ENCODE data around the gene CBY3. TPM values are rescaled to one million over a fixed set of nuclear protein-coding genes. Genes with fewer than 3 reads are reported as not detected.
"Not testable (repeated sequence)": the region's sequence is repeated elsewhere in the genome, so short reads cannot be mapped to it uniquely, and the experiment has no call there.

The CBY3 gene
- total RNA-seq = 0.52 TPM

GRCh38 chr5:179680780-179681401 lies at the start of gene CBY3:
CBY3 (minus strand) TSS chr5:179681034; CDS start chr5:179680918, 116 bp downstream.
- Histone ChIP-seq H3K4me1 (ENCODE audit: insufficient read depth, low read length) (peaks cover 30% of the 10 kb centered on the region), H3K27me3 (ENCODE audit: insufficient read depth, low read length) (no peaks in the 10 kb centered on the region), H3K9me3 (ENCODE audit: low read depth, low read length) (no peaks in the 10 kb centered on the region), H3K4me3 (ENCODE audit: low read length) (no peak within 1 kb of the TSS)

DNA sequence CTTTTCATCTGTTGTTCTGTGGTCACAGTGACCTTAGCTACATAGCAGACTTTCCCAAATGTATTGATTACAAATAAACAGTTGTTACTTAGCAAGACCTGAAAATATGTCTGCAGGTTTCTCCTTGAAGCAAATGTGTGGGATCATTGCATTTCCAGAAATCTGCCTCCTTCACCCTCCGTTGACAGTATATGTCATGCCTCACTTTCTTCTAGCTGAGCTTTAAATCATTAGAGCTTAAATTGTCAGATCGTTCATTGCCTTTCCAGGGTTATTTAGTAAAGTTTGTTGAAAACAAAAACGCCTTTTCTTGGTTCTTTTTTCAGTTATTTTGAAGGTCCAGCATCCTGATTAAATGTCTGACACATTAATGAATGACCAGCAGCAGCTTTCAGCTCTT lies 49.5 kb upstream of the CBY3 start:
- H3K4me1 ChIP-seq (ENCODE audit: insufficient read depth, low read length) = peaks cover 48% of the 10 kb centered on the region
- no peaks in the 10 kb centered on the region for H3K27me3 ChIP-seq (ENCODE audit: insufficient read depth, low read length)
- H3K9me3 ChIP-seq (ENCODE audit: low read depth, low read length) = no peaks in the 10 kb centered on the region
- no peak overlapping the region for H3K4me3 ChIP-seq (ENCODE audit: low read length)

- Histone ChIP-seq H3K27me3 (ENCODE audit: insufficient read depth, low read length) (no peaks in the 10 kb centered on the region), H3K9me3 (ENCODE audit: low read depth, low read length) (no peaks in the 10 kb centered on the region), H3K4me3 (ENCODE audit: low read length) (no peak overlapping the region), H3K4me1 (ENCODE audit: insufficient read depth, low read length) (peaks cover 42% of the 10 kb centered on the region)
Measured at GRCh38 chr5:179729727-179730126, 48.9 kb upstream of the CBY3 start.

DNA sequence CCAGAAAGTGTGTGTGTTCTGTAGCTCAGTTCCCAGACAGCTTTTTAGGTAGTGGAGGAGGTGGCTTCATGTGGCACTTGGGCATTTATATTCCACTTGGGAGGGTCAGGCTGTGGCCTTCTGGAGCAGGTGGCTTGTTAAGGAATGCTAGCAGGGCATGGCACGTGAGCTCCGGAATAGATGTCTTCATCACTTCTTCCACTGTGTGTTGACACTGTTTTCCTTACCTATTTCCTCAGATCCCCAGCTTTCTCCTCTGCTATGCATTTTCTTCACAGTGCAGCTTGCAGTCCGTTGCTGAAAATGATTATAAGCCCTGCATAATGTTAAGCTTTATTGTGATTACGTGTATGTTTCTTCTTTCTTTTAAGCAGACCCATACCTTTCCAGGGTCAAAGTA lies 48.5 kb upstream of the CBY3 start:
- no peaks in the 10 kb centered on the region for H3K27me3 ChIP-seq (ENCODE audit: insufficient read depth, low read length)
- peaks cover 38% of the 10 kb centered on the region for H3K4me1 ChIP-seq (ENCODE audit: insufficient read depth, low read length)
- no peaks in the 10 kb centered on the region for H3K9me3 ChIP-seq (ENCODE audit: low read depth, low read length)
- H3K4me3 ChIP-seq (ENCODE audit: low read length) = no peak overlapping the region

DNA sequence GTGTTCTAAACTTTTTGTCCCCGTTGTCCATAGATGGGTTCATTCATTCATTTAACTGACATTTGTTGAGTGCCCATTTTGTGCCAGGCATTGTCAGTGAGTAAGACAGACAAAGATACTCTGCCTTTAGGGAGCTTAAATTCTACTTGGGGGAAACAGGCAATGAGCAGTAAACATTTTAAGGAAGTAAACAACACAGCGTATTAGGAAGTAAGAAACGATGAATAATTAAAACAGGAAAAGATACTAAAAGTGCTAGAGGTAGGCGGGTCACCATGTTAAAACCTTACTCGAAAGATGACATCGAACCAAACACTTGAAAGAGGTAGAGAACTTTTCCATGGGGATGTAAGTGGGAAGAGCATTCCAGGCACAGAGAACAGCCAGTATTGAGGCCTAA lies 46.3 kb upstream of the CBY3 start:
- Histone ChIP-seq H3K9me3 (ENCODE audit: low read depth, low read length) (no peaks in the 10 kb centered on the region), H3K27me3 (ENCODE audit: insufficient read depth, low read length) (no peaks in the 10 kb centered on the region)

DNA sequence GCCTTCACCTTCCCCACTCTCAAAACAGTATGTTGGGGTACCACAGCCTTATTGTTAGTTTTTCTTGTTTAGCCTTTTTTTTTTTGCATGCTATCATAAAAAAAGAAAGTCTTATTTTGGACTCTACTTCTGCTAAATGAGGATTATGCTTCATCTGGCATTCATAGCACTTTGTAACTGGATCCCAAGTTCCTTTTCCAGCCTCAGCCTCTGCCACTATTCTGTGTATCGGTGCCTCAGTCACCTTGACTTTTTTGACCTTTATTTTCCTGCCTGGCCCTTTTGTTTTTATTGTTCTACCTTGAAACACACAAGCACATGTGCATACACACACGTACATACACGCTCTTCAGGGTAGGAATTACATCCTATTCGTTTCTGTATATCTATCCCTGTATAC lies 43.3 kb upstream of the CBY3 start:
- Histone ChIP-seq H3K4me3 (ENCODE audit: low read length) (no peak overlapping the region), H3K27me3 (ENCODE audit: insufficient read depth, low read length) (no peaks in the 10 kb centered on the region), H3K4me1 (ENCODE audit: insufficient read depth, low read length) (peaks cover 8% of the 10 kb centered on the region), H3K9me3 (ENCODE audit: low read depth, low read length) (no peaks in the 10 kb centered on the region)

More for the DNA sequence above, 46.3 kb upstream of the CBY3 start:
- Histone ChIP-seq H3K4me1 (ENCODE audit: insufficient read depth, low read length) (peaks cover 28% of the 10 kb centered on the region), H3K4me3 (ENCODE audit: low read length) (no peak overlapping the region)

GRCh38 chr5:179720222-179720621 lies 39.4 kb upstream of the CBY3 start:
- no peak overlapping the region for H3K4me3 ChIP-seq (ENCODE audit: low read length)
- H3K9me3 ChIP-seq (ENCODE audit: low read depth, low read length) = no peaks in the 10 kb centered on the region
- no peaks in the 10 kb centered on the region for H3K4me1 ChIP-seq (ENCODE audit: insufficient read depth, low read length)
- no peaks in the 10 kb centered on the region for H3K27me3 ChIP-seq (ENCODE audit: insufficient read depth, low read length)

- no peaks in the 10 kb centered on the region for H3K27me3 ChIP-seq (ENCODE audit: insufficient read depth, low read length)
- no peak overlapping the region for H3K4me3 ChIP-seq (ENCODE audit: low read length)
- H3K4me1 ChIP-seq (ENCODE audit: insufficient read depth, low read length) = no peaks in the 10 kb centered on the region
- no peaks in the 10 kb centered on the region for H3K9me3 ChIP-seq (ENCODE audit: low read depth, low read length)
Measured at GRCh38 chr5:179716286-179716685, 35.5 kb upstream of the CBY3 start.

DNA sequence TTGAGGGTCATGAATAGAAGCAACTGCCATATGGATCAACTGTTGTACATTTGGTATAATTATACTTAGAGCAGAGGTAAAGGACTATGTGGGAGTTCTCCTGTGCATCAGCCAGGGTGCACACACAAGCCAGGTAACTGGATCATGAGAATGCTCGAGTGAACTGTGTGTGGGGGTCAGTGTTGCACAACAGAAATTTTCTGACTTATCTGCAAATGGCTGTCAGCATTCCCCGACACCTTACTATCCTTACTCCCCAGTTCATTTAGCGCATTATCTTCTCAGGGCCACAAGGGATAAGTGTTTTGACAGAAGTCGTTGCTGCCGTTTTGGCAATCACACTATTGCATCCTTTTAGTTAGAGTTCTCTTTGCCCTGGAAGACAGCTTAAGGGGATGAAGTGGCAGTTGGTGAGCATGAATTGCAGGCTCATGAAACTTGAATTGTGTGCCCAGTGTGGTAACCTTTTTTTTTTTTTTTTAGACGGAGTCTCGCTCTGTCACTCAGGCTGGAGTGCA lies 19.6 kb upstream of the CBY3 start:
- peaks cover 47% of the 10 kb centered on the region for H3K4me1 ChIP-seq (ENCODE audit: insufficient read depth, low read length)
- H3K27me3 ChIP-seq (ENCODE audit: insufficient read depth, low read length) = no peaks in the 10 kb centered on the region
- H3K4me3 ChIP-seq (ENCODE audit: low read length) = no peak overlapping the region
- H3K9me3 ChIP-seq (ENCODE audit: low read depth, low read length) = no peaks in the 10 kb centered on the region

- no peaks in the 10 kb centered on the region for H3K9me3 ChIP-seq (ENCODE audit: low read depth, low read length)
- peak overlapping the region; percentile 97 for H3K4me3 ChIP-seq (ENCODE audit: low read length)
- no peaks in the 10 kb centered on the region for H3K27me3 ChIP-seq (ENCODE audit: insufficient read depth, low read length)
- H3K4me1 ChIP-seq (ENCODE audit: insufficient read depth, low read length) = peaks cover 49% of the 10 kb centered on the region
Measured at GRCh38 chr5:179699616-179700237, 18.9 kb upstream of the CBY3 start.

DNA sequence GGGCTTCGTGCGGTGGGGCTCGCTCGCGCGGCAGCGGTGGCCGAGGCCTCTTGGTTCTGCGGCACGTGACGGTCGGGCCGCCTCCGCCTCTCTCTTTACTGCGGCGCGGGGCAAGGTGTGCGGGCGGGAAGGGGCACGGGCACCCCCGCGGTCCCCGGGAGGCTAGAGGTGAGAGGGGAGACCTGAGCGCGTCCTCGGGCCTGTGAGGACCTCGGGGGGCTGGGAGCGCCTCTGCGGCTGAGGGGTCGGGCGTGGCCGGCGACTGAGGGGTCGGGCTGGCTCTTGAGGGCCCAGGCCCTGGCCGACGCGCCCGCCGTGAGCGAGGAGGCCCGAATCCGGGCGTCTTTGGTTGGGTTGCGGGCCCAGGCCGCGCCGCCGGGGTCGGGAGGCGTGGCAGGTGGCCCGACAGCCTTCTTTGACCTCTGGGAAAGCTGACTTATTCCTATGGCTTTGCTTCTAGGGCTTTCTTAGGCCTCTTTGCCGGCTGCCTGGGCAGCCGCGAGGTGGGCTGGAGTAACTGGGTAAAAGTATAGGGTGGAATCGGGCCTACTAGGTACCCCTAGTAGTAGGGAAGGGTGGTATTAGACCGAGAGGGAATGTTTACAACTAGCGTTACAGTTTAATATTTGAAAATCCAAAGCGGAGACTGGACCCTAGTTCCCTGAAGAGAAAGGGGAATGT lies 18.2 kb upstream of the CBY3 start, which contains the start of gene CANX:
CANX (plus strand) TSS at position 33 of the 681 bp plus-strand sequence. CDS start 6,715 bp downstream, outside the sequence.
- Histone ChIP-seq H3K4me1 (ENCODE audit: insufficient read depth, low read length) (peaks cover 54% of the 10 kb centered on the region), H3K4me3 (ENCODE audit: low read length) (peak within 1 kb of the TSS; percentile 97), H3K9me3 (ENCODE audit: low read depth, low read length) (no peaks in the 10 kb centered on the region), H3K27me3 (ENCODE audit: insufficient read depth, low read length) (no peaks in the 10 kb centered on the region)

GRCh38 chr5:179697993-179698934 lies 17.4 kb upstream of the CBY3 start:
- H3K27me3 ChIP-seq (ENCODE audit: insufficient read depth, low read length) = no peaks in the 10 kb centered on the region
- H3K4me3 ChIP-seq (ENCODE audit: low read length) = peak overlapping the region; percentile 97
- peaks cover 54% of the 10 kb centered on the region for H3K4me1 ChIP-seq (ENCODE audit: insufficient read depth, low read length)
- H3K9me3 ChIP-seq (ENCODE audit: low read depth, low read length) = no peaks in the 10 kb centered on the region

DNA sequence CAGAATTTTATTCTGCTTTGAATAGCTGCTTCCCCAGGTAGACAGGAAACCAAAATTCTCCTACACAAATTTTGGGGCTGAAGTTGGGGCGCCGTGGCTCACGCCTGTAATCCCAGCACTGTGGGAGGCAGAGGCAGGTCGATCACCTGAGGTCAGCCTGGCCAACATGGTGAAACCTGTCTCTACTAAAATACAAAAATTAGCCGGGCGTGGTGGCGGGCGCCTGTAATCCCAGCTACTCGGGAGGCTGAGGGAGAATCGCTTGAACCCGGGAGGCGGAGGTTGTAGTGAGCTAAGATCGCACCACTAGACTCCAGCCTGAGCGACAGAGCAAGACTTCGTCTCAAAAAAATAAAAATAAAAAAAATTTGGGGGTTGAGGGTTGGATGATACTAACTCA lies 16.7 kb upstream of the CBY3 start:
- H3K4me3 ChIP-seq (ENCODE audit: low read length) = peak overlapping the region; percentile 81
- H3K9me3 ChIP-seq (ENCODE audit: low read depth, low read length); H3K27me3 ChIP-seq (ENCODE audit: insufficient read depth, low read length): not testable (repeated sequence)
- peaks cover 54% of the 10 kb centered on the region for H3K4me1 ChIP-seq (ENCODE audit: insufficient read depth, low read length)

DNA sequence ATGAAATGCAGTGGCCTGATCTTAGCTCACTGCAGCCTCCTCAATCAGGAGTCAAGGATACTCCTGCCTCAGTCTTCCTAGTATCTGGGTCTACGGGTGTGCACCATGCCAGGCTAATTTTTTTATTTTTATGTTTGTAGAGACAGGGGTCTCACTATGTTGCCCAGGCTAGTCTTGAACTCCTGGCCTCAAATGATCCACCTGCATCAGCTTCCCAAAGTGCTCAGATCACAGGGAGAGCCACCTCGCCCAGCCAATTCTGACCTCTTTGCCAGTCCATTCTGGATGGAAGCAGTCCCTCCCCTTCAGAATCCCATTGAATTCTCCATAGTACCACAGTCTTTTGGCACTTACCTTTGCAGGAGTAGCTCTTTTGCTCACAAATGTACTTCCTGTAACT lies 16.3 kb upstream of the CBY3 start:
- H3K4me1 ChIP-seq (ENCODE audit: insufficient read depth, low read length) = peaks cover 53% of the 10 kb centered on the region
- no peaks in the 10 kb centered on the region for H3K27me3 ChIP-seq (ENCODE audit: insufficient read depth, low read length)
- no peak overlapping the region for H3K4me3 ChIP-seq (ENCODE audit: low read length)
- H3K9me3 ChIP-seq (ENCODE audit: low read depth, low read length) = no peaks in the 10 kb centered on the region

Measured in mononuclear cell (primary cell).